Temporal lobe (tissue), 2 donors: Measurements from ENCODE around the gene TSC2. TPM values are rescaled to one million over a fixed set of nuclear protein-coding genes. Genes with fewer than 3 reads are reported as not detected.

ENCODE experiments used
- small RNA-seq: library from RNA; depleted of rRNA; stranded (forward); fragments of <200 nt; gene quantifications from one replicate; pipeline ENCODE3, GENCODE V24; 2014; ENCODE audit warnings: low replicate concordance
- total RNA-seq: library from RNA; depleted of rRNA; stranded (reverse); fragments of >200 nt; gene quantifications from one replicate; pipeline ENCODE4 v1.2.3, GENCODE V29; 2014

TSC2 gene
- total RNA-seq, 1 donor from 2014 or later, result 51.1 TPM

Small RNA genes within 50 kb of the gene (small RNA-seq; reads per million reads assigned to genes)
- gene MIR1225 (0.13 reads per million), gene MIR3180-5 (not detected), gene MIR4516 (not detected), gene RF00019 (not detected), gene RN7SL219P (not detected)

Other genes with a start within 250 kb of the TSC2 start
- 38.6 TPM for gene HAGH, start 221.2 kb upstream of the TSC2 start, total RNA-seq
- gene FAHD1, start 220.8 kb upstream of the TSC2 start, total RNA-seq, result 36.9 TPM
- 0.49 TPM for gene MEIOB, start 175.8 kb upstream of the TSC2 start, total RNA-seq
- not detected for gene HS3ST6, start 129.6 kb upstream of the TSC2 start, total RNA-seq
- gene MSRB1, start 104.8 kb upstream of the TSC2 start, total RNA-seq, result 2.5 TPM
- gene RPL3L, start 93.3 kb upstream of the TSC2 start, total RNA-seq, result not detected
- gene NDUFB10, start 88.4 kb upstream of the TSC2 start, total RNA-seq, result 43.0 TPM
- 1,174 TPM for gene RPS2, start 83.2 kb upstream of the TSC2 start, total RNA-seq
- not detected for gene RNF151, start 81.1 kb upstream of the TSC2 start, total RNA-seq
- gene TBL3, start 75.9 kb upstream of the TSC2 start, total RNA-seq, result 12.3 TPM
- 0.98 TPM for gene NOXO1, start 66.5 kb upstream of the TSC2 start, total RNA-seq
- 9.8 TPM for gene GFER, start 63.8 kb upstream of the TSC2 start, total RNA-seq
- gene SYNGR3, start 58.0 kb upstream of the TSC2 start, total RNA-seq, result 64.4 TPM
- 5.2 TPM for gene ZNF598, start 38.2 kb upstream of the TSC2 start, total RNA-seq
- gene NPW, start 28.2 kb upstream of the TSC2 start, total RNA-seq, result 0.25 TPM
- gene NHERF2, start 21.1 kb upstream of the TSC2 start, total RNA-seq, result 12.3 TPM
- 19.4 TPM for gene NTHL1, start 151 bp upstream of the TSC2 start, total RNA-seq
- gene PKD1, start 87.9 kb downstream of the TSC2 start, total RNA-seq, result 77.7 TPM
- 4.4 TPM for gene RAB26, start 100.6 kb downstream of the TSC2 start, total RNA-seq
- gene TRAF7, start 107.8 kb downstream of the TSC2 start, total RNA-seq, result 29.7 TPM
- 20.9 TPM for gene CASKIN1, start 148.6 kb downstream of the TSC2 start, total RNA-seq
- gene MLST8, start 157.5 kb downstream of the TSC2 start, total RNA-seq, result 12.8 TPM
- gene BRICD5, start 162.9 kb downstream of the TSC2 start, total RNA-seq, result 3.2 TPM
- 10.6 TPM for gene PGP, start 166.9 kb downstream of the TSC2 start, total RNA-seq
- 18.9 TPM for gene E4F1, start 175.6 kb downstream of the TSC2 start, total RNA-seq
- gene DNASE1L2, start 188.5 kb downstream of the TSC2 start, total RNA-seq, result 1.5 TPM
- gene ECI1, start 203.6 kb downstream of the TSC2 start, total RNA-seq, result 17.5 TPM
- 73.0 TPM for gene RNPS1, start 220.1 kb downstream of the TSC2 start, total RNA-seq